Activated CD4-positive, alpha-beta T cell treated with anti-CD3 and anti-CD28 coated beads, Interleukin-2, amount 50 U/mL, for 4 hours (primary cell): ENCODE data around the gene SENP7.

ENCODE experiments used
- DNase-seq, 2 experiments: peaks; one replicate each; pipeline ENCODE4 v3.0.0-alpha.2; 2020

SENP7 gene

GRCh38 chr3:101423984-101424888 lies 88.8 kb downstream of the SENP7 start:
- no peak for DNase-seq

GRCh38 chr3:101418851-101419250 lies 94.2 kb downstream of the SENP7 start:
- DNase-seq, result no peak

GRCh38 chr3:101414121-101414520 lies 98.9 kb downstream of the SENP7 start:
- DNase-seq, result no peak

GRCh38 chr3:101413656-101414055 lies 99.4 kb downstream of the SENP7 start:
- DNase-seq, result no peak

- DNase-seq, result no peak
Measured at GRCh38 chr3:101391413-101391950, 121.5 kb downstream of the SENP7 start.

GRCh38 chr3:101388706-101389105 lies 124.3 kb downstream of the SENP7 start:
- DNase-seq, result no peak

GRCh38 chr3:101387351-101387750 lies 125.7 kb downstream of the SENP7 start:
- no peak for DNase-seq

GRCh38 chr3:101384426-101384825 lies 128.6 kb downstream of the SENP7 start:
- DNase-seq, result no peak

- DNase-seq, result no peak
Measured at GRCh38 chr3:101383656-101384055, 129.4 kb downstream of the SENP7 start.

- DNase-seq, result no peak
Measured at GRCh38 chr3:101383156-101383575, 129.8 kb downstream of the SENP7 start.

GRCh38 chr3:101381809-101382208 lies 131.2 kb downstream of the SENP7 start:
- DNase-seq, result no peak

GRCh38 chr3:101379658-101380376 lies 133.2 kb downstream of the SENP7 start:
- DNase-seq, result no peak

- DNase-seq, result no peak
Measured at GRCh38 chr3:101377796-101378195, 135.2 kb downstream of the SENP7 start.

GRCh38 chr3:101377209-101377608 lies 135.8 kb downstream of the SENP7 start:
- no peak for DNase-seq

GRCh38 chr3:101375586-101375985 lies 137.4 kb downstream of the SENP7 start:
- DNase-seq, result no peak

GRCh38 chr3:101362406-101362805 lies 150.6 kb downstream of the SENP7 start:
- DNase-seq, result no peak

- DNase-seq, result no peak
Measured at GRCh38 chr3:101351829-101352228, 161.2 kb downstream of the SENP7 start.

- DNase-seq, result no peak
Measured at GRCh38 chr3:101340591-101340990, 172.4 kb downstream of the SENP7 start.

GRCh38 chr3:101333883-101334282 lies 179.1 kb downstream of the SENP7 start:
- DNase-seq, result no peak

- no peak for DNase-seq
Measured at GRCh38 chr3:101329016-101329673, 183.9 kb downstream of the SENP7 start.

GRCh38 chr3:101325393-101326134 lies 187.4 kb downstream of the SENP7 start:
- no peak for DNase-seq

GRCh38 chr3:101320475-101320874 lies 192.5 kb downstream of the SENP7 start, which contains the start of gene IMPG2:
Gene IMPG2 (minus strand): TSS chr3:101320575. CDS start chr3:101320372, 203 bp downstream.
- no peak for DNase-seq
